Measurements from ENCODE around the gene COX7B.
"Not testable (repeated sequence)": the region's sequence is repeated elsewhere in the genome, so short reads cannot be mapped to it uniquely, and the experiment has no call there.

The COX7B gene

GRCh38 chrX:77899081-77899828 is at the start of gene COX7B:
TSS of gene COX7B (plus strand) at chrX:77899468. CDS start at chrX:77899554, 86 bp downstream.
- DNase-seq = peak; percentile 89

GRCh38 chrX:77875372-77875771 is 23.9 kb upstream of the COX7B start:
- no peak for DNase-seq

GRCh38 chrX:77881418-77881817 is 17.9 kb upstream of the COX7B start:
- not testable (repeated sequence) for DNase-seq

- DNase-seq = no peak
Measured at GRCh38 chrX:77892887-77893286, 6.4 kb upstream of the COX7B start.

GRCh38 chrX:77893713-77894112 is 5.6 kb upstream of the COX7B start:
- DNase-seq = no peak

GRCh38 chrX:77894921-77895886 is 4.1 kb upstream of the COX7B start, which contains the start of gene MAGT1:
TSS of gene MAGT1 (minus strand) at chrX:77895435. CDS start at chrX:77895410, 25 bp downstream.
- peak; percentile 93 for DNase-seq

- no peak for DNase-seq
Measured at GRCh38 chrX:77900688-77901087, 1.4 kb downstream of the COX7B start.

- DNase-seq = no peak
Measured at GRCh38 chrX:77901506-77901905, 2.2 kb downstream of the COX7B start.

GRCh38 chrX:77910108-77910840 is 11.0 kb downstream of the COX7B start, which contains the start of gene ATP7A:
TSS of gene ATP7A (plus strand) at chrX:77910693. CDS start at chrX:77971642, 60,949 bp downstream.
- DNase-seq = peak; percentile 82

GRCh38 chrX:77917294-77917933 is 18.1 kb downstream of the COX7B start:
- DNase-seq = no peak

- DNase-seq = no peak
Measured at GRCh38 chrX:77918568-77918967, 19.3 kb downstream of the COX7B start.

GRCh38 chrX:77919370-77919769 is 20.1 kb downstream of the COX7B start:
- not testable (repeated sequence) for DNase-seq

GRCh38 chrX:77922787-77923186 is 23.5 kb downstream of the COX7B start:
- DNase-seq = no peak

GRCh38 chrX:77924320-77924859 is 25.1 kb downstream of the COX7B start:
- DNase-seq = no peak

GRCh38 chrX:77925764-77926163 is 26.5 kb downstream of the COX7B start:
- DNase-seq = no peak

GRCh38 chrX:77930581-77930980 is 31.3 kb downstream of the COX7B start:
- no peak for DNase-seq

- no peak for DNase-seq
Measured at GRCh38 chrX:77935886-77936285, 36.6 kb downstream of the COX7B start.

- DNase-seq = no peak
Measured at GRCh38 chrX:77936299-77936698, 37.0 kb downstream of the COX7B start.

GRCh38 chrX:77937291-77937690 is 38.0 kb downstream of the COX7B start:
- DNase-seq = no peak

- no peak for DNase-seq
Measured at GRCh38 chrX:77938083-77938680, 38.9 kb downstream of the COX7B start.

GRCh38 chrX:77945031-77945430 is 45.8 kb downstream of the COX7B start:
- not testable (repeated sequence) for DNase-seq
